GM21367 (cell line): ENCODE data around the gene ABHD5.
"Not testable (repeated sequence)": the region's sequence is repeated elsewhere in the genome, so short reads cannot be mapped to it uniquely, and the experiment has no call there.

Experiments
- ATAC-seq: cut with Tn5 transposase; IDR thresholded peaks from one replicate; pipeline ENCODE4 v1.9.1; 2021; ENCODE audit not compliant: unreplicated experiment

The ABHD5 gene

DNA sequence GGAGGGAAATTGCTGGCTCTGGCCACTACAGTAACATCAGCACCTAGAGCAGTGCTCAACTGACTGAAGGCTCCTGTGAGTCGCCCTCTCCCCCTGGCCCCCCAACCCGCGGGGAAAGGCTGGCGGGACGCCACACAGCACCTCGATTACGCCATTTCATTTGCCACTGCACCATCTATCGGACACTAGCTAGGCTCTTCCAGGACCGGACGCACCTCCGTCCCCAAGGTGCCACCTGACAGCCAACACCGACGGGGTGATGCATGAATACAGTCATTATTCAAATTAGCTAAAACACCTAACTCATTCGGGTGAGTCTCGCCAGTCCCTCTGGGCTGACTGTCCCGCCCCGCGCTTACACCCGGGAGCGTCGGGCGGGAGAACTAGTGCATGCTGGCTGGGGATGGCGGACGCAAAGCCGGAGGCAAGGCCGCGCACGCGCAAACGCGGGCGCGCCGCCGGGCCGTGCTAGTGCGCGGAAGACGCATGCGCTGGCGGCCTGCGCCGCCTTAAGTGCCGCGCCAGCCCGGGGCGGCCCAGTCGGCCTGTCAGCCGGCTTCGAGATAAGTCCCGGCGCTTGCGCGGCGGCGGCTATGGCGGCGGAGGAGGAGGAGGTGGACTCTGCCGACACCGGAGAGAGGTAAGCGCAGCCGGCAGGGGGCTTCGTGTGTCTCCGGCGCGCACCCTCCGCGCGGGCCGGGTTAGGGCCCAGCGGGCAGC lies at the start of gene ABHD5:
TSS of gene ABHD5 (plus strand) at position 539 of the 720 bp plus-strand sequence. CDS start at position 594, 55 bp downstream.
- peak; percentile 78 for ATAC-seq

DNA sequence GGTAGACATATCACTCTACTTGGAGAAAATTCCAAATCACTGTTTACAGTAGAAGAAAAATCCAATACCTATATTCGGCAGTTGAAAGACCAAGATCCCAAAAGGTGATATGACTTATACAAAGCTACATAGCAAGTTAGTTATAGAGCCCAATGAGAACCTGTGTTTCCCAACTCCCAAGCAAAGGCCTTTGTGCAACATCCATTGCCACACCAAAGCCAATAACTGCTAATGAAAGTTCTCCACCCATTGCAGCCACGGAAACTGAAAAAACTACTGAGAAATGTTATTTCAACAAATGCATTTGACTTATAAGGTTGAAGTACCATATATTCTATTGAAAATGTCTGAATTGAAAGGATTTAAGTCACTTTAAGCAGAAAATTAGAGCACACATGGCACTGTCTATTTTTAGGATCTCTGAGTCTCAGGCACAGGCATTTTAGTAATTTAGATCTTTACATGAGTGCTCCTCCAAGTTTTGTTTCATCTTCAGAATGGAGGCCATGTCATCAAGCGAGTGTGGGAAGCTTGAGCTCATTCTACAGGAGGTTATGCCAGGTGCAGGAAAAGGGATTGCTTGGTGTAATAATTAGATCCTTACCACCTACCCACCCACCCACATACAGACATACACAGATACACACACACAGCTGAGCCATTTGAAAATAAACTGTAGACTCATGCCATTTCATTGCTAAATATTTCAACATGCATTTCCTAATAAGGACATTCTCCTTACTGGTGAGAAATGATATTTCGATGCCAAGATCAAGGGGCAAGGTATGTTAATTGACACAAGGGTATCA lies 49.2 kb upstream of the ABHD5 start:
- ATAC-seq = no peak

DNA sequence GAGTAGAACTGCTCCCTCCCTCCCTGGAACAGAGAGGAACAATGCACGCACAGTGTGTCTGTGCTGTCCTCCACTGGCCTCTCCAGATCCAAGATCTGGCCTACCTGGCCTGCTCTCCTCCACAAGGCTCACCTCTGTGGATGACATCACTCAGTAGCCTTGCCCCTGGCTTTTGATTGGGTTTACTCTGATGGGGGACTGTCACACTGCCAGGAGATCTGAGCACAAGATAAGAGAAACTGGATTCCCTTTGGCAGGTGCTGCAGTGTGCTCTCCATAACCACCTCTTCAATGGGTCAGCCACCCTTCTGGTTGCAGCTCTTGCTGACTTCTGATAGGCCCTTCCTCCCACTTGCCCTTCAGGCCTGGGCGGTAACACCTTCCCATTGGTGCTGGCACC lies 46.3 kb upstream of the ABHD5 start:
- no peak for ATAC-seq

DNA sequence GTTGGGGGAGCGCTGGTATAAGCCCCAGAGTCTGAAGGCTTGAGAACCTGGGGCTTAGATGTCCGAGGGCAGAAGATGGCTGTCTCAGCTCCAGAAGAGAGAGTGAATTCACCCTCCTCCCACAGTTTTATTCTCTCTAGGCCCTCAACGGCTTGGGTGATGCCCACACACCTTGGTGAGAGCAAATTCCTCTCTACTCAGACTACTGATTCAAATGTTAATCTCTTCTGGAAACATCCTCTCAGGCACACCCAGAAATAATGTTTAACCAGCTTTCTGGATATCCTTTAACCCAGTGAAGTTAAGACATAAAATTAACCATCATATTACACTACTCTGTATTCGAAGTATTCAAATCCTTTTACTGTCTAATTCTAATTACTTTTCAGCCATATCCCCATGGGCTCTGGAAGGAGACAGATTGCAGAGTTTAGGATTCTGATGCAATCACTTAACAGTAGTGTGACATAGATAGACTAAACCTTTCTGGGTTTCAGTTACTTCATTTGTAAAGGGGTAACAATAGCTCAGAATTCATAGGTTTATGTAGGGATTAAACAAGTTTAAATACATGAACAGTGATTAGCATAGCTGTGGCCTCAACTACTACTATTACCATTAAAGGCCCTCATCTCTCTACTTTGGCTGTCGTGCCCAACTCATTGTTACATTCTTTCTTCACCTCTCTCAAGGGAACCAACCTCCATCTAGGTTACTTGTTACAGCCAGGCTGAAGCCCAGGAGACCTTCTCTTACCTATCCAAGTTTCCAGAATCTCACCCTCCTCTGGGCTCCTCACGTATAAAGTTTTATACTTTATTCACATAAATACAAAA lies 43.2 kb upstream of the ABHD5 start:
- ATAC-seq = no peak

GRCh38 chr3:43648957-43649356 lies 41.8 kb upstream of the ABHD5 start:
- no peak for ATAC-seq

DNA sequence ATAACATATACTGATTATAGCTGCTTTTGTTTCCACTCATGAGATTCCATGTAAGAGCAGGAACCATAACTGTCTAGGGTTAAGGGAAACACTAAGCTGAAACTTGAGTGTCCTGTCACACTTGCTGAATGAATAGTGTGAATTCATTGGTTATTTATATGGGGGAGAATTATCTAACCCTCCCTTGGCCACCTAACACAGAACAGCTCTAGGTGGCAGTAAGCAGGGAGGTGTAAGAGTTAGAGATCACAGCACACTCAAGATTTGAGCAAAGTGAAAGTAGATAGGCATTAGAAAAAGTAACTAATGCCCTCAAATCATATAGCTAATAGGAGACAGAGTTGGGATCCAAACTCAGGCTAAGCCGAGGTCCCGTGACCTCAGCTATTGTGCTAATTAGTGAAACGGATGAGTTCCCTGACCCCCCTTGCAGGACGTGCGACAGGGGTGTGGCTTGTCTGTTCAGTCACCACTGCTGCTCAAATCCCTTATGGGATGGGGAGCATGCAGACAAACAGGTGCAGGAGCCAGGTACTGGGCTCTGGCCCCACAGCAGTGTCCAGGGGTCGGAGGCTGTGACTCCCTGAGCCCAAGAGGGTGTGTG lies 41.3 kb upstream of the ABHD5 start:
- no peak for ATAC-seq

- no peak for ATAC-seq
These were observed 40.4 kb upstream of the ABHD5 start for GRCh38 chr3:43650345-43650744.

GRCh38 chr3:43656390-43656789 lies 34.3 kb upstream of the ABHD5 start:
- ATAC-seq = not testable (repeated sequence)

GRCh38 chr3:43659250-43659880 lies 31.4 kb upstream of the ABHD5 start:
- no peak for ATAC-seq

GRCh38 chr3:43661376-43661775 lies 29.4 kb upstream of the ABHD5 start:
- not testable (repeated sequence) for ATAC-seq

- ATAC-seq = not testable (repeated sequence)
These were observed 25.7 kb upstream of the ABHD5 start for GRCh38 chr3:43665011-43665410.

DNA sequence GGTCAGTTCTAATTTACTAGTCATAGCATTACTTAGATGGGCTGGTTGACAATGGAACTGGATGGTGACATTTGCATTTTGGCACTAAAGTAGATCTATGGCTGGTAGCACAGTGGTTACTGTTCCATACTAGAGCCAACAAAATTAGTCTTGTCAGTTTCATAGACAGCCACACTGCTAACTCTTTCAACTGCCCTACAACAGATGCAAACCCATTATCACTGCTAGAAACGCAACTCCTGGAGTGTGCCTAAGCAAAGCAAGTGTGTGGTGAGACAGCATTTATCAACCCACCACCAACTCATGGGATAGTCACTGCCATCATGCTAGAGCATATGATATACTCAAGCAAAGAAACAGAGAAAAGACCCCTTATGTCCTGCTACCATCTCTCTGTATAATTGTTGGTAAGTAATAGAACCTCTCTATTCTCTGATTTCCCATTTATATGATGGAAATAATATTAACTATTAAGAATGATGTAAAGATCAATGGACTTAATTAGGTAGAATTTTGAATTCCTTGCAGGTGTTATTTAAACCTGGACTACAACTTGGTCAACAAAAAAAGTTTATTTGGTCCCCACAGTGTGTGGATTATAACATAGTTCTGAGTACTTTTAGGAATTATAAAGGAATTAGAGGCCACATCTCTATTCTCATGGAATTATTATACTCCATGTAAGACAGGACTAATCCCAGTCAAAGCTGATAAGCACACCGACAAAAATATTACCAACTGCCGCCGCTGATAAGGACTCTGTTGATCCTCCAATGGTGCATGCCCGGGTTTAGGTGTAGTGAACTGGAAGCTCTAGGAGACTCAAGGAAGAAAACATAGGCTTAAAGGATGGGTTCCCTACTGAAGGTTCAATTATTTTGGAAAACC lies 19.9 kb upstream of the ABHD5 start:
- no peak for ATAC-seq

- no peak for ATAC-seq
These were observed 16.2 kb upstream of the ABHD5 start for GRCh38 chr3:43674345-43675085.

DNA sequence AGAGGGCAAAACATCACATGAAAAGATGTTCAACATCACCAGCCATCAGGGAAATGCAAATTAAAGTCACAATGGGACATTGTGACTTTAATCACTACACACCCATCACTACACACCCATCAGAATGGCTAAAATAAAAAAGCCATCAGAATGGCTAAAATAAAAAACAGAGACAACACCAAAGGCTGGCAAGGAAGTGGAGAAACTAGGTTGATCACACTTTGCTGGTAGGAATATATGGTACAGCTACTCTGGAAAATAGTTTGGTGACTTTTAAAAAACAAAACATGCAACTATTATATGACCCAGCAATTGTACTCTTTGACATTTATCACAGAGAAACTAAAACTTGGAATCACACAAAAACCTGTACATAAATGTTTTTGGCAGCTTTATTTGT lies 15.1 kb upstream of the ABHD5 start:
- ATAC-seq = no peak

- ATAC-seq = no peak
These were observed 14.3 kb upstream of the ABHD5 start for GRCh38 chr3:43676441-43676840.

DNA sequence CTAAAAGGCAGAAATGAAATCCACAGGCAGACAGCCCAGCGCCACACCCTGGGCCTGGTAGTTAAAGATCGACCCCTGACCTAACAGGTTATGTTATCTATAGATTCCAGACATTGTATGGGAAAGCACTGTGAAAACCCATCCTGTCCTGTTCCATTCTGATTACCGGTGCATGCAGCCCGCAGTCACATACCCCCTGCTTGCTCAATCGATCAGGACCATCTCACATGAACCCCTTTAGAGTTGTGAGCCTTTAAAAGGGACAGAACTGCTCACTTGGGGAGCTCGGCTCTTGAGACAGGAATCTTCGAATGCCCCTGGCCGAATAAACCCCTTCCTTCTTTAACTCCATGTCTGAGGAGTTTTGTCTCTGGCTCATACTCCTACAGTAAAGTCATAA lies 12.4 kb upstream of the ABHD5 start:
- not testable (repeated sequence) for ATAC-seq

DNA sequence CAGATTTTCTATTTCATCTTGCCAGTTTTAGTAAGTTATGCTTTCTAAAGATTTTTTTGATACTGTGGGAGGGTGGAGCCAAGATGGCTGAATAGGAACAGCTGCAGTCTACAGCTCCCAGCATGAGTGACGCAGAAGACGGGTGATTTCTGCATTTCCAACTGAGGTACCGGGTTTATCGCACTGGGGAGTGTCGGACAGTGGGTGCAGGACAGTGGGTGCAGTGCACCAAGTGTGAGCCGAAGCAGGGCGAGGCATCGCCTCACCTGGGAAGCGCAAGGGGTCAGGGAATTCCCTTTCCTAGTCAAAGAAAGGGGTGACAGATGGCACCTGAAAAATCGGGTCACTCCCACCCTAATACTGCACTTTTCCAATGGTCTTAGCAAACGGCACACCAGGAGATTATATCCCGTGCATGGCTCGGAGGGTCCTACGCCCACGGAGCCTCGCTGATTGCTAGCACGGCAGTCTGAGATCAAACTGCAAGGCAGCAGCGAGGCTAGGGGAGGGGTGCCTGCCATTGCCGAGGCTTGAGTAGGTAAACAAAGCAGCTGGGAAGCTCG lies 11.8 kb upstream of the ABHD5 start:
- not testable (repeated sequence) for ATAC-seq

- ATAC-seq = not testable (repeated sequence)
These were observed 9.9 kb upstream of the ABHD5 start for GRCh38 chr3:43680857-43681256.

DNA sequence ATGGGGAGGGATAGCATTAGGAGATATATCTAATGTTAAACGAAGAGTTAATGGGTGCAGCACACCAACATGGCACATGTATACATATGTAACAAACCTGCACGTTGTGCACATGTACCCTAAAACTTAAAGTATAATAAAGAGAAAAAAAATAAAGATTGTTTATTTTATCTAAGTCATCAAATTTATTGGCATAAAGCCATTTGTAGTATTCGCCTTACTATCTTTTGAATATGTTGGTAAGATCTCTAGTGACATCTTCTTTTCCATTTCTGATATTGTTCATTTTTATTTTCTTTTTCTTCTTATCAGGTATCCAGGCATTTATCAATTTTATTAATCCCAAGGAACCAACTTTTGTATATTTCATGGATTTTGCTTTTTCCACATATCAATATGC lies 5.8 kb upstream of the ABHD5 start:
- no peak for ATAC-seq
